ENCODE data around the gene CHST12.
"Not testable (repeated sequence)": the region's sequence is repeated elsewhere in the genome, so short reads cannot be mapped to it uniquely, and the experiment has no call there.

CHST12 gene

DNA sequence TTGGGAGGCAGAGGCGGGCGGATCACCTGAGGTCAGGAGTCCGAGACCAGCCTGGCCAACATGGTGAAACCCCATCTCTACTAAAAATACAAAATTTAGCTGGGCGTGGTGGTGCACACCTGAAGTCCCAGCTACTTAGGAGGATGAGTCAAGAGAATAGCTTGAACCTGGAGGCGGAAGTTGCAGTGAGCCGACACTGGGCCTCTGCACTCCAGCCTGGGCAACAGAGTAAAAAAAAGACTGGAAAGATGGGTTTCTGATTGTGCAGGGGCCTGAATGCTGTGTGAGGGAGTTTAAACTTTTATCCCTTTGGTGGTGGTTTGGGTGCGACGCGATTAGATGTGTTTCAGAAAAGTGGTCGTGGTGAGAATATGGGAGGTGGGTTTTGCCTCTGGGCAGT, 1.8 kb downstream of the CHST12 start:
- DNase-seq, result no peak

- DNase-seq, result peak; percentile 84
Observed at GRCh38 chr7:2405601-2406345, 2.4 kb downstream of the CHST12 start.

- no peak for DNase-seq
Observed at GRCh38 chr7:2409745-2410414, 6.5 kb downstream of the CHST12 start.

DNA sequence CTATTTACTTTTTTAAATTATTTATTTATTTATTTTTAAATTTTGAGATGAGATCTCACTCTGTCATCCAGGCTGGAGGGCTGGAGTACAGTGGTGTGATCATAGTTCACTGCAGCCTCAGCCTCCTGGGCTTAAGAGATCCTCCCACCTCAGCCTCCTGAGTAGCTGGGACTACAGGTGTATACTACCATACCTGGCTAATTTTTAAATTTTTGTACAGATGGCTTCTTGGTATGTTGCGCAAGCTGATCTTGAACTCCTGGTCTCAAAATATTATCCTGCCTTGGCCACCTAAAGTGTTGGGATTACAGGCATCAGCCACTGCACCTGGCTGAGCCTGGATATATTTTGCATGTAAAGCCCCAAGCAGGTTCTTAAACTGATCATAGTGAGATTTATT, 7.6 kb downstream of the CHST12 start:
- no peak for DNase-seq

DNA sequence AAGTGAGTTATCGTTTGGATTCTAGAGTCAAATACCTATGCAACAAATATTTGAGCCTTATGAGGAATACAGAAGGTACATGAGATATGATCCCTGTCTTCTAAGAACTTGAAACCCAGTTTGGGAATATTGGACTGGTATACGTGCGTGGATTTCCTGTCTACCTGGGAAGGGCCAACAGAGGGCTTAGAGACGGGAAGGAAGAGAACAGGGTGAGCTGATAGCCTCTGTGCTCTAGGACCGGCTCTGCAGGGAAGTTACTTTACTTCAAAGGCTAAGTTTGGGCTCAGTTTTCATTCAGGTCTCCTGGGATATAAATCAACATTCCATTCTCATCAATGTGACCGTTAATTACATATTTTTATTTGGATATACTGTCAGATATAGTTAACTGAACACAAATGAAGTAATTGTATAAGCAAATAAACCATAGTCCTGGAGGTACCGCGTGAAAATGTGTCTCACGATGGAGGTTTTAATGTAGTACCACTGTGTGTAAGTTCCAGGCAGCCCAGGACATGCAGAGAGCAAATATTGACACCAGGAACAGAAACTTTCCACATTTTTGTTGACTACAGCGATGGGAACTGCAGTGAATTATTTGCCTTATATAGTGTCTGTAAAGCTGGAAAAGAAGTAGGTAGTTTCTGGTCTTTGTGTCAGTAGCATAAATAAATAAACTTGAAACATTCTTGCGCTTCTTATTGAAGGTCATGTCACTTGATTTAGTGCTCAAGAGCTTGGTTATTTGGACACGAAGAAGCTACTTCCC, 8.6 kb downstream of the CHST12 start:
- DNase-seq, result no peak

DNA sequence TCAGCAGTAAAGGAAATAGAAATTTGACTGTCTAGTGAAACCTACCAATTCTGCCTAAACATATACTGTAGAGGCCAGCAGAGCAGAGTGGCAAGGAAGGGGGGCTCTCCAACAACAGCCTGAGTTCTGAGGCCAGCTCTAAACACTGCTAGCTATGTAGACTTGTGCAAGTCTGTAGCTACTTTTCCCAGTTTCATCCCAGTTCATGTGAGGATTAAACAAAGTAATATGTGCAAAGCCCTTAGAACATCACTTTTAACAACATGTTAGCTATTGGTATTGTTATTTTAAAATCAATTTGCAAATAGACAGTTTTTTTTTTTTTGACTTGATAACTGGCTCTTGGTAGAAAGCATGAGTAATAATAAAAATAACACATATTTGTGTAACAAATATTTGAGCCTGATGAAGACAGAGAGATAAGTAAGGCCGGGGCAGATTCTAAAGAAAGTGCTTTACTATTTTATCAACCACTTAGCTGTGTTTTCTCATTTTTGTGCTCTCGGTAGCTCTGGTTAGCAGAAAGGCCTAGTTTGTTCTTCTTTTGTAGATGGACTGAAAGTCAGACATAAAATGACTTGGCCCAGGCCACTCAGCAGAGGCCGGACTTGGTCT, 9.3 kb downstream of the CHST12 start:
- no peak for DNase-seq

DNA sequence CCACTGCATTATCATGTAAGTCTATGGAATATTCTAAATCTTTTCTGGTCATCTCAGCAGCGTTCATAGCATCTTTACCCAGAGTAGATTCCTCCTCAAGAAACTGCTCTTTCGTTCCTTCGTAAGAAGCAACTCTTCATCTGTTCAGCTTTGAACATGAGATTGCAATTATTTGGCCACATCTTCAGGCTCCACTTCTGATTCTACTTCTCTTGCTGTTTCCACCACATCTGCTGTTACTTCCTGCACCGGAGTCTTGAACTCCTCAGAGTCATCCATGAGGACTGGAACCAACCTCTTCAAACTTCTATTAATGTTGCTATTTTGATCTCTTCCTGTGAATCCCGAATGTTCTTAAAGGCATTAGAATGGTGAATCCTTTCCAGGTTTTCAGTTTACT, 12.7 kb downstream of the CHST12 start:
- no peak for DNase-seq

DNA sequence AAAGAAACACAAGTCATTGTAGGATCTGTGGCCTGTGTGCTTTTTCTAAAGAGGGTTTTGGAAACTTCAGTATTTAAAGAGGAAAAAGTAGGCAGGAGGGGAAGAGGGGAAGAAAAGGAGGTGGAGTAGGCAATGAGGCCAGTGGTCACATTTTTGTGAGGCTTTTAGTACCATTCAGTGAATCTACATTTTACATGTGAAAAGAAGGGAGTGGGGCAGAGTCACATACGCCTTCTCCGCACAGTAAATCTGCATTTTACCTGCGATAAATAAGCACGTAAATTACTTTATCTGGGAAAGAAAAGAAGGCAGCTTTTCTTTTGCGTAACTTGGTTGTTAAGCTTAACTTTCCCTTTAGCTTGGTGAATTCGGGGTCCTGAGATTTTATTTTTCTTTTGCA, 13.2 kb downstream of the CHST12 start:
- no peak for DNase-seq

DNA sequence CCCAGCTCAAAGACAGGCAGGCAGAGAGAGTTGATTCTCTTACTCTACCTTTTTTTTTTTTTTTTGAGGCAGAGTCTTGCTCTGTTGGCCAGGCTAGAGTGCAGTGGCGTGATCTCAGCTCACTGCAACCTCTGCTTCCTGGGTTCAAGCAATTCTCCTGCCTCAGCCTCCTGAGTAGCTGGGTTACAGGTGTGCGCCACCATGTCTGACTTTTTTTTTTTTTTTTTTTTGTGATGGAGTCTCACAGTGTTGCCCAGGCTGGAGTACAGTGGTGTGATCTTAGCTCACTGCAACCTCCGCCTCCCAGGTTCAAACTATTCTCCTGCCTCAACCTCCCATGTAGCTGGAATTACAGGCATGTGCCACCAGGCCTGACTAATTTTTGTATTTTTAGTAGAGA, 13.8 kb downstream of the CHST12 start:
- DNase-seq, result not testable (repeated sequence)

DNA sequence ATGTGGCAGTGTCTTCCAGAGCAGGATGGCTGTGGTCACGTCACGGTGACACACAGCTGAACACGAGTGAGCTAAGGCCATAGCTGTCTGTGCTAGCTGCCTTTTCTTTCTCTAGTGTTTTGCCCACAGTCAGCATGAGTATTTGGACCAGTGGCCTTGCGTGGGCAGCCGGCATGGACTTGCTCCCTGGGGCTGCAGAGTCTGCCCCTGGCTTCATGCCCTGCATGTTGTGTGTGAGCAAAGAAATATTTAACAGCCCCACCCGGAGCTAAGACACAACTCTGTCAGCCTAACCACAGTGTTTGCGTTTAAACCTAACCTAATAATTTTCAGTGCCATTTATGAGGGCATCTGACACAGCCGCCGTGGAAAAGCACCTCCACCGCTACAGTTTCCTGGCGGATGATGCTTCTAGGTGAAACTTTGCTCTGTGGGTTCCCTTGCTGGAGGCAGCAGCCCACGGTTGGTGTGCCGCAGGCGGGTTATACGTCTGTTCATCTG, 14.6 kb downstream of the CHST12 start:
- DNase-seq, result peak; percentile 78

DNA sequence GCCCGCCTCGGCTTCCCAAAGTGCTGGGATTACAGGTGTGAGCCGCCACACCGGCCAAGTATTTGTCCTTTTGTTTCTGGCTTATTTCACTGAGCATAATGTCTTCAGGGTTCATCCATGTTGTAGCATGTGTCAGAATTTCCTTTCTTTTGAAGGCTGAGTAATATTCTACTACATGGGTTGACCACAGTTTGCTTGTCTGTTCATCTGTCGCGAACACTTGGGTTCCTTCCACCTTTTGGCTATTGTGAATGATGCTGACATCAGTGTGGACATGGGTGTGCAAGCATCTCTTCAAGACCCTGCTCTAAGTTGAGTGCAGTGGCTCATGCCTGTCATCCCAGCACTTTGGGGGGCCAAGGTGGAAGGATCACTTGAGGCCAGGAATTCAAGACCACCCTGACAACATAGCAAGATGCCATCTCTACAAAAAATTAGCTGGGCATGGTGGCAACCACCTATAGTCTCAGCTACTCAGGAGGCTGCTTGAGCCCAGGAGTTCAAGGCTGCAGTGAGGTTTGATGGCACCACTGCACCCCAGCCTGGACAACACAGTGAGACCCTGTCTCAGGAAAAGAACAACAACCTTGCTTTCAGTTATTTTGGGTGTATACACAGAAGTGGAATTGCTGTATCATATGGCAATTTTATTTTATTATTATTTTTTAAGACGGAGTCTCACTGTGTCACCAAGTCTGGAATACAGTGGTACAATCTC, 17.0 kb downstream of the CHST12 start:
- DNase-seq, result no peak

GRCh38 chr7:2421943-2422310, 18.5 kb downstream of the CHST12 start:
- DNase-seq, result no peak

DNA sequence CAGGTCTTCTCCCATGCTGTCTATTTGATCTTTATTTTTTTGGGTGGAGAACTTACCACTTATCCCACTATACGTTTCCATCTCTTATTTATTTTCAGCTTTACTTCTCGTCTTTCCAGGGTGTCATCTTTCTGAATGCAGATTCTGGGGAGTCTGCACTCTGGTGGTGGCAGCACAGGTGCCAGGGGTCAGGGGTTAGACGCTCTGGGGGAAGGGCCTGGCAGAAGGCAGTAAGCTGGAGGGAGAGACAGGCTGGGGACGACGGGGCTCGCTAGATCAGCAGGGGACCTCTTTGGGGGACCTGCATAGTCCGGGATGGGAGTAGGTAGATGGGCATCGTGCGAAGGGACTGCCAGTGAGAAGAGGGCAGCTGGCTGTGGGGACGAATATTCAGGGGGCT, 22.3 kb downstream of the CHST12 start:
- no peak for DNase-seq

DNA sequence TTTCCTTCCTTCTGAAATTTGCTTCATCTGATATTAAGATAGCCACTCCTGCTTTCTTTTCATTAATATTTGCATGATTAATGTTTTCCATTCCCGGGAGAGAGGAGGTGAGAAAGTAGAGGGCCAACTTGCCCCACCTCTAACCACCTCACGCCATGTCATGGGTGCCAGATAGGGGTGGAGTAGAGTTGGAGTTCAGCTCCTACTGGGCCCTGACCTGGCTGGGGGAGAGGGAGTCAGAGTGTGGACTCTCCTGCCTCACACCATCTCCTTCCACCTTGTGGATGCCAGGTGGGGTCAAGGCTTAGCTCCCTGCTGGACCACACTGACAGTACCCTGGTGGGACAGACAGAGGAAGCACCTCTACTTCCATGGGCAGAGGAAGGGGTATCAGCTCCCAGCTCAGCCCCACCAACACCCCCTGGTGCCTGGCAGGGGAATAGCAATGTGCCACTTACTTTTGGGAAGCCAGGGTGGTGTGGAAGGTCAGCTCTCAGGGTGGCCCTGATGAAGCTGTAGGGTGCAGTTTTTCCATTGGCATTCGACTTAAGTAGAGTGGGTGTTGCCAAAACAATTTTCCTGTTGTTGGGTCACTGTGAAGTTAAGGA, 28.0 kb downstream of the CHST12 start:
- DNase-seq, result peak; percentile 79

GRCh38 chr7:2432910-2433712, 29.7 kb downstream of the CHST12 start:
- DNase-seq, result no peak

DNA sequence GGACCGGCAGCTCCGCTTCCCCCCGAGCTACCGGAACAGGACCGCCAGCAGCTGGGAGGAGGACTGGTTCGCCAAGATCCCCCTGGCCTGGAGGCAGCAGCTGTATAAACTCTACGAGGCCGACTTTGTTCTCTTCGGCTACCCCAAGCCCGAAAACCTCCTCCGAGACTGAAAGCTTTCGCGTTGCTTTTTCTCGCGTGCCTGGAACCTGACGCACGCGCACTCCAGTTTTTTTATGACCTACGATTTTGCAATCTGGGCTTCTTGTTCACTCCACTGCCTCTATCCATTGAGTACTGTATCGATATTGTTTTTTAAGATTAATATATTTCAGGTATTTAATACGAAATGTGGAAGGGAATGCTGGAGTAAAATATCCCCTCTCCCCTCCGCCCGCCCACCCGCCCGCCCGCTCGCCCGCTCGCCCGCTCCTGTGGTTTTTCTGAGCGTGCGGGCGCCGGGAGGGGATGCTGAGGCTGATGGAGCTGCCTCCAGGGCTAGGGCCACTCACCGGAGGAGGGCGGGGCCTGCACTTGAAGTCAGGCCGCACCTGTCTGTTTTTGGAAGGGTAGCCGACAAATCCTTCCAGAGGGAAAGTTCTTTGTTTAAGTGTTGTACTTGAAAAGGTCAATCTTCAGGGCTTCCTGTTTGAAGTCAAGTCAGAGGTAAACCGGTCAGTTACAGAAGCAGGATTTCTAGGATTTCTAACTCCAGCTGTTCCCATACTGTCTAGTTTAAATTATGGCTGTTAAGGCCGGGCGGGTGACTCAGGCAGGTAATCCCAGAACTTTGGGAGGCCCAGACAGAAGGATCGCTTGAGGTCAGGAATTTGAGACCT, 30.5 kb downstream of the CHST12 start:
- no peak for DNase-seq

GRCh38 chr7:2435146-2435545, 31.7 kb downstream of the CHST12 start:
- no peak for DNase-seq

GRCh38 chr7:2436341-2437104, 33.1 kb downstream of the CHST12 start:
- no peak for DNase-seq

- DNase-seq, result no peak
Observed at GRCh38 chr7:2437136-2437535, 33.7 kb downstream of the CHST12 start.
